RKO (cell line): ENCODE results near the gene TRMT61A.
"Not testable (repeated sequence)": the region's sequence is repeated elsewhere in the genome, so short reads cannot be mapped to it uniquely, and the experiment has no call there.

ENCODE experiments used
- DNase-seq: peaks from one replicate; pipeline ENCODE4 v3.0.0-alpha.2; 2016; ENCODE audit warnings: low spot score

The TRMT61A gene

DNA sequence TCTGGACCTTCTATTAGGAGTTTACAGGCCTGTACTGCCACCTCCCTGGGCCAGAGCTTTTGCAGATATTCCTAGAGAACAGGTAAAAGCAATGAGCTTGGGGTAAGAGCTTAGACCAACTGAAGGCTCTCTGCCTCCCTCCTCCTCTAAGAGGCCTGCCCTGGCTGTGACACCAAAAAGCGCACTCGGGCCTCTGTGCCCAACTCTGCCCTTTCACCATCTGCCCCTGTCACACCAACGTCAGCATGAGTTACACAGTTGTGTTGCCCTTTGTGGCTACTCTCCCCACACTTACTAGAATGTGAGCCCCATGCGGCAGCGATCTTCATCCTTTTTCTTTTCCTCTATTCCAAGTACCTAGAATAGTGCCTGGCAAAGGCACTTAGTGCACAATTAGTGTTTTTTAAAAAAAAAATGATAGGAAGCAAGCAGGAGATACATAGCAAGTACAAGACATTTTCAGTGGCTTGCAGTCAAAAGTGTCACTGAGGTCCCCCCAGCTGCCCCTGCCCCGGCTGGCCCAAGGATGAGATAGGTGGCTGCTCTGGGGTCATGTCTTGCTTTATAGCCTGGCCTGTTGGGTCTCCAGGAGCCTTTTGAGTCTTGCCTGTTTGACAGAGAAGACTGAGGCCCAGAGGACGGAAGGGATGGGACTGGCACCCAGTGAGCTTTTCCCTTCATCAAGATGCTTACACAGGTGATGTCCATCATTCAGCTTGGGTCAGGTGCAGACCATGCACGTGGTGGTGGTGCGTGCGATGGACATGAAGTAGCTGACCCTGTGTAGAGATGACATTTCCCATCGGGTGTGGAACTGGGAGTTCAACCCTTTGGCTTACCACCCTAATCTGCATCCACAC, 18.9 kb upstream of the TRMT61A start:
- DNase-seq: no peak

DNA sequence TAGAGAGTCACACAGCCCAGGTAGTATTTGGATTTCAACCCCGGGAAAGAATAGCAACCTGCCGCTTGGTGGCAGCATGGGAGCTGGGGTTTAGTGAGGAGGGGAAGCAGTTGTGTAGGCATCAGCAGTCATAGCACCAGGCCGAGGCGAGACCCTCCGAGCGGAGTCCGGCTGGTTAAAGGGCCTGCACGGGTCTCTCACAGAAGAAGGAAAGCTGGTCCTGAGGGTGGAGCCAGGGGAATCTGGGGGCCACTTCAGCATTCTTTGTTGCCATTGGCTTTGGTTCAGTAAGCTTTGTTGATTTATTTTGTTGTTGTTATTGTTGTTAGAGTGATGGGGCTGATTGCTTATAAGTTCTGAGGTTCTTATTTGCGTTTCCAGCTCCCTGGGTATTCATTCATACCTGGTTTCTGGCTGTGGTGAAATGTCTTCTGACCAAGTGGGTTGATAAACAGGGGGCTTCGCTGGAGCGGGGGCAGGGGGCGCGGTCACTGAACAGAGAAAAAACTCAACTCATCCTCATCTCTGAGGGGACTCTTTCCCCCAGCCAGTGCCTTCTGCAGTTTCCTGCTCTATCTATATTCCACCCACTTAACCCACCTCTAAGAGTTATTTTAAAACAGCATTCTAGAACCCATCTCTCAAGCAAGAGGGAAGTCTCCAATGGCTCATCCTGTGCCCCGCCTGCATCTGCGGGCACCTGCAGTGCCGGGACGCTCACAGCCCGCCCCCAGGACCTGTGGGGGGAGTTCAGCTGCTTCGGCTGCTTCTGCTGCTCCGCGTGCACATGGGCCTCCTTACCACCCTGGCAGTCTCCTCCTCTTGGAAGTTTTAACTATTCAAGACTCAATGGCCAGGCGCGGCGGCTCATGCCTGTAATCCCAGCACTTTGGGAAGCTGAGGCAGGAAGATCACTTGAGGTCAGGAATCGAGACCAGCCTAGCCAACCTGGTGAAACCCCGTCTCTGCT, 18.0 kb upstream of the TRMT61A start:
- DNase-seq: no peak

DNA sequence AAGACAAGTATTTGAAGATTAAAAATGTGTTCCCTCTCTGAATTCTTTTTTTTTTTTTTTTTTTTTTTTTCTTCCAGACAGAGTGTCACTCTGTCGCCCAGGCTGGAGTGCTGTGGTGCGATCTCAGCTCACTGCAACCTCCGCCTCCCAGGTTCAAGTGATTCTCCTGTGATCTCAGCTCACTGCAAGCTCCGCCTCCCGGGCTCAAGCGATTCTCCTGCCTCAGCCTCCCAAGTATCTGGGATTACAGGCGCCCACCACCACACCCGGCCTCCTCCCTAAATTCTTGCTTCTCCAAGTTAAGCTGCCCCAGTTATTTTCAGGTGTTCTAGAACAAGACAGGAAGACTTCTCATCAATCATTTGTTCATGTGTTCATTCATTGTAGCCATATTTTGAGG, 16.8 kb upstream of the TRMT61A start:
- not testable (repeated sequence) for DNase-seq

DNA sequence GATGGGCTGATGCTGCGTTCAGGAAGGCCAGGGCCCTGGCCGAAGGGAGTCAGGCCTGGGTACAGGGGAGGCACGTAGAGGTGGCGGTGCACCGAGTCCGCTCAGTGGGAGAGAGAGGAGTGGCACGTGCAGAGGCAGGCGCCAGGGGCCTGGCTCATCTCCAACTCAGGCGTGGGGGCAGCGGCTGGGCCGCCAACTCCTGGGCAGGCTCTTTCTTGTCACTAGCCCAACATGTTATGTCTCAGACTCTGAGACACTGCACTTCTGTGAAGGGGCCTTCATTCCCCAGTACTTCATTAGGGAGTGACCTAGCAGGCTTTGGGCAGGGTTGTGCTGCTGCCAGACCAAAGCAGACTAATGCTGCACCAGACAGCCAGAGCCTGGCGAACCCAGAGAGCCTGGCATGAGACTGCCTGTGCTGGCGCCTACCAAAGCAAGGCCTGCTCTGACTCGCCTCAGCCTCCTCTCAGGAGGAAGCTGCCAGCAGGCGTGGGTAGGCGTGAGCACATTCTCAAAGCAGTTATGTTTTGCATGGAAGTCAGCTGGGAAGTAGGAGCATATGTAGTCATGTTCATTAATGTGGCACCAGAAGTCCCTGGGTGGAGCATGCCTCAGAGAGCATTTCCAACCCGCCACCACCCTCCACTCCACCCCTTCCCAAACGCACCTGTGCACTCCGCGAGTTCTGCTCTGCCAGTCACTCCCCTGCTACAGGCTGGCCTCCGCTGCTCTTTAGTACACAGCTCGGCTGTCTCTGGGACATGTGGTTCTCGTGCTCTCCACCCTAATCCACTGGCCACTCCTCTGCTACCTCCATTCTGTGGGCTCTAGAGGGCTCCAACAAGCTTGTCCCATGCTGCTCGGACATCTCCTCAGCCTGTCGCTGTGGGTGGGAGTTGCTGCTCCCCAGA, 16.0 kb upstream of the TRMT61A start:
- peak; percentile 55 for DNase-seq

DNA sequence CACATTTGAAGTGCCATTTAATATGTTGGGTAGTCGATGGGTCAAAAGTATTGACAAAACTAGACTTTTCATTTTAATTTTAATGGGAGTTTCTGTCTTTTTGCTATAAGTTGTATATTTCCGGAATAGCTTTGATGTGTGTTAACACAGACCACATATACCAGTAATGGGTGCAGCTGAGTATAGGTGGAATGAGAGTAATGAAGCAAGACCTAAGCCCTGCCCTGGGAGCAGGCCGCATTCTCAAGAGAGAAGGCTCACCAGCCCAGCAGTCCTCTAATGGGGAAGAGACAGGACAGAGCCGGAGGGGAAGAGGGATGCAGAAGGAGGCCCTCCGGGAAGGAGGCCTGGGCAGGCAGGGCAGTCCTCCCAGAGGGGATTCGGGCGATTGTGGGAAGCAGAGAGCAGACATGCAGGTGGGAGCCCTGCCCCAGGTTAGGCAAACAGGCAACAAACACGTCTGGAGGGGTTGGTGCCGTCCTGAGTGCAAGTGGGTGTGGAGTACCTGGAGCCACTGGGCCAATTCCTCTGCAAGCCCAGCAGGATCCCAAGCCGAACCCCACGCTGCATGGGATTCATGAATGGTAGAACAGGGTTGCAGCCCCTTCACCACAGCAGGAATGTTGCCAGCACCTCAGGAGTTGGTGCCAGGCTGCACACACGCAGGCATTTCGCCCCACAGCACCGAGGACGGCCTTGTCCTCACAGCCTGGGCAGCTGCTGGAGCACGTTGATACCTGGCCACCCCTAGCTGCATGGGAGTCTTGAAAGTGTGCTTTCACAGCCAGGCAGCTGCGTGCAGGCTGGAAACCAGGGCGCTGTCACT, 14.2 kb upstream of the TRMT61A start:
- DNase-seq: no peak

DNA sequence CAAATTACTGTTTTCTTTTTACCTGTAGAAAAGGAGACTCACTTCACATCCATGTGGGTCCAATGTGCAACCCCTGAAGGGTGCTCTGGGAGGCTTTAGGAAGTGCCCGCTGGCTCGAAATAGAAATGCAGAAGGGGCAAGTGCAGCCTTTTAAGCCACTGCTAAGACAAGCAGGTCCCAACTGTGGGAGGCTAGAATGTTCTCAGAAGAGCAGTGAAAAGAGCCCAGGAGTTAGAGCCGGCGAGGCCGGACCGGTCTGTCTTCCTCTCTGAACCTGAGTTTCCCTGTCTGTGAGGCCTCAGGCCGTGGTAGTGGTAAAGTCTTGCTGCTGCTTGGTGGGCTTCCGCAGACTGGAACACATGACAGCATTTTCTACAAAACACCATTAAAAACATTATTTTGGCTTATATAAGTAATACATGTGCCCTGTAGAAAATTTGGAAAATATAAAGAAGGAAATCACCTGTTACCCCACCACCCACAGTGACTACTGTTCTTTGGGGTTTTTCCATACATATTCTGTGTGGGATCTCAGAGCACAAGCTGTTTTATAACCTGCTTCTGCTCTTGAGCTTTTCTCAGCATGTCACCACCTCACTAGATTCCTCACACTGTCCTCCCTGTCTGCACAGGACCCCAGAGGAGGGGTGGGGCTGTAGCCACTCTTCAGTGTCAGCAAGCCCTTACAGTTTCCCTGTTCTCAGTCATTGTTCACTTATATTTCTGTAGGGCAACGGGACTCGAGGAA, 12.4 kb upstream of the TRMT61A start:
- no peak for DNase-seq

DNA sequence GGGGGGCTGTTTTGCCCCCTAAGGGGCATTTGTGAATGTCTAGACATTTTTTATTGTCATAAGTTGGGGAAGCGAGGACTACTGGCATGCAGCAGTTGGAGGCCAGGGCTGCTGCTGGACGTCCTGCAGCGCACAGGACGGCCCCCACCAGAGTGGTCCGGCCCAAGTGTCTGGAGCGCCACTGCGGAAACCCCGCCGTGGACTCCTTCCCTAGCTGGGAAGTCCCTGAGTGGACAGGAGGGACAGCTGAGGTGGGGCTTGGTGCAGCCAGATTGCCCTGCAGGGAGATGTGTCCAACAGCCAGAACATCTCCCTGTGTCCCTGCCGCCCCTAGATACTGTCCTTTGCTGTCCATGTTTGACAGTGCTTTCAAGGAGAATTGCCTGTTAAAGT, 11.8 kb upstream of the TRMT61A start:
- DNase-seq: no peak

DNA sequence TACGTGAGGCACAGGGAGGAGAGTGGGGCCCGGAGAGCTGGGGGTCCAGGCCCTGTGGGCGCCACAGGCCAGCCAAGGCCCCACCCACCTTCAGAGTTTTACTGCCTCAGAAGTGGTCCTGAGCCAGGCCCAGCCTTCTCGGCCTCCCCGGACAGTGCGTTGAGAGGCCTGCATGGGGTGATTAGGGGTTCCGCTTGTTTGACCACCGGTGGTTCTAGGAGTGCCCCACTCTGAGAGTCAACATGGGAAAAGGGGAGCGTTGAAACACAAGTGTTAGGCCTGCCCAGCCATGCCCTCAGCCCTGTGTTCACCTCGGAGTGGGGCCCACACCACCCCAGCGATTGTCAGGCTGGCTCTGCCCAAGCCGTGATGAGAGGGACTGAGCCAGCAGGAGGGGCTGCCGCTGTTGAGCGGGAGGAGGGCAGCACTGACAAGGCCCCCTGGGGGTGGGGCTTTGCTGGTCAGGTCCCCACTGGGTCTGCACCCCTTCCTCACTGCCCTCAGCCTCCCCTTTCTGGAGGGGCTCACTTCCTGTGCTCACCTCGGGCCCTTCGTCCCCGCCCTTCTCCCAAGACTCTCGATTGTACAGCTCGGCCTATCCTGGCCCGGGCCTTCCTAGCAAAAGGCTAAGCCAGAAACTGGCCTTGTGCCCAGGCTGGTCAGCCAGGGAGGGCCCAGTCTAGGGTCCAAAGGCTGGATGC, 11.1 kb upstream of the TRMT61A start:
- DNase-seq: no peak

DNA sequence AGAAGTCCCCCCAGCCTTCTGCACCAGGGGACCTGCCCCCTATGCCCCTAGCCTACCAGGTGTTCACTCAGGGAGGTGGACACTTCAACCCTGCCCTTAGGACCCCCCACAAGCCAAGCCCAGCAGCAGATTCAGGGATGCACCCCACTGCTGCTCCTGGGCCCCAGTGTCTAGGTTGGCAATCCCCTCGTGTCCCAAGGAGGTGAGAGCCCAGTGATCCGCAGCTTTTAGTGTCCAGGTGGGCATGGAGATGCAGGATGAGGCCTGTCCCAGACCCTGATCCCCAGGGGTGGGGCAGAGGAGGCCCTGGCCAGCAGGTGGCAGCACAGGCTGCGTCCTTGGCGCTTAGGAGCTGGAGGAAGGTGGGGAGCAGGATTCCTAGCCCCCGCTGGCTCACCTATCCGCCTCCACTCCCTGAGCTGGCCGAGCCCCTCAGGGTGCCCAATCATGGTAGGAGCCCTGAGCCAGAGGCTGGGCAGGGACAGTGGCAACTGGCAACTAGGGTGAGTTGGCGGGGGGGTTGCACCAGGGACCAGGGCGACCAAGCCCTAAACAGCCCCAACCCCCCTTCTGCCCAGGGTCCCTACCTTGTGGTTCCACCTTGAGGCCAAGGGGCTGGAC, 10.5 kb upstream of the TRMT61A start:
- DNase-seq: peak; percentile 46

DNA sequence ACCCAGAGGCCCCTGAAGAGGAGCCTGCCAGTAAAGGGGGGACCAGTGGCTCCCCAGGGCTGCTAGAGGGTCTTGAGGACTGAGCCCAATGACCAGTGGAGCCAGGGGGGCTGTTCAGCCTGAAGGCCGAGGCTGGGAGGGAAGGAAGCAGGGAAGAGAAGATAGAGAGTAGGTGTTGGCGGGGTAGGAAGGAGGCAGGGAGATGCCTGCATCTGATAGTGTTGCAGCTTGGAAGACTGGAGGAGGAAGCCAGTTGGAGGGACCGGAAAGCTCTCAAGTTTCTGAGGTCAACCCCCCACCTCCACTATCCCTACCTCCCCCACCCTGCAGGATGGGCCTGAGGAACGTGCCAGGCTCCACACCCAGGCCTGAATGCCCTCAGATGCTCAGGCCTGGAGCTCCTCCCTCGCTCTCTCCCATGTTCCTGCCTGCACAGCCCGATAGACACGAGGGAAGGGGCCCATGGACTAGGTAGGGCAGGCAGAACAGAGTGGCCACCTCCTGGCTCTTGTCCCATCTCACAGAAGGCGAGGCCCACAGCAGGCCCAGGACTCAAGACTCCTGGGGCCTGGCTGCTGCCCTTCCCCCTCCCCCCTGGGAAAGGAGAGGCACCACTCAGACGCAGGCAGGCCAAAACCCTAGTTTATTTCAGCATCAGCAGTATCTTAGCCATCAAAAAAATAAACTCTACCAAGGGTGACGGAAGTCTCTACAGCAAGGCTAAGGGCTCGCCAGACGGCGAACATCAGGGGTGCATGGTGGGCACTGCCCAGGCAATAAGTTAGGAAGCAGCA, 9.8 kb upstream of the TRMT61A start:
- DNase-seq: no peak

DNA sequence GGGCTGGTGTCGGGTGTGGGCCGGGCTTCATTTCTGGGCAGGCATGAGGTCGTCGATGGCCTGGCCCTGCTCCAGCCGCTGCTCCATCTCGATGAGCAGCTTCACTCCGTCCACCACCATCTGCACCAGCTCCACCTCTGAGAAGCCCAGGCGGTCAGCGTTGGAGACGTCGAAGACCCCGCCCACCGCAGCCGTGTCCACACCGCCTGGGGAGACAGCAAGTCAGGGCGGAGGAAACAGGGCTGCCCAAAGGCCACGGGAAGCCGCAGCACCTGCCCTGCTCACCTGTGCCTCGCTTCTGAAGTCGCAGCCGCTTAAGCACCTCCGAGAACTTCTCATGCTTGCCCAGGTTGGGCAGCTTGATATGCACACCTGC, 9.2 kb upstream of the TRMT61A start:
- no peak for DNase-seq

DNA sequence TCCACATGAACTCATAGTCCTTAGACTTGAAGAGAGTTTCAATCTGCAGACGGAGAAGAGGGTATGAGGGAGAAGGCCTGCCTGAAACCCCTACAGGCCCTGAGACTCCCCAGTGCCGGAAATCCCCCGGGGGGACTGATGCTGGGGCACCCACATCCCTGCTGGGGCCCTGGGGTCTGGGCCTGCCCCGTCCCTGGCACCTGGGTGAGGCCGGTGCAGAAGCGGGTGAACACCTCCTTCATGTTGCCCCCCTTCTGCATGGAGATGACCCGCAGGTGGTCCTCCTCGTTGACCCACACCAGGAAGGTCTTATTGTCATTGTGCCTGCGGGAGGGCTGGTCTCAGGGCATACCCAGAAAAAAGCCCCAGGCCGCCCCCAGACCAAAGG, 8.7 kb upstream of the TRMT61A start:
- no peak for DNase-seq

DNA sequence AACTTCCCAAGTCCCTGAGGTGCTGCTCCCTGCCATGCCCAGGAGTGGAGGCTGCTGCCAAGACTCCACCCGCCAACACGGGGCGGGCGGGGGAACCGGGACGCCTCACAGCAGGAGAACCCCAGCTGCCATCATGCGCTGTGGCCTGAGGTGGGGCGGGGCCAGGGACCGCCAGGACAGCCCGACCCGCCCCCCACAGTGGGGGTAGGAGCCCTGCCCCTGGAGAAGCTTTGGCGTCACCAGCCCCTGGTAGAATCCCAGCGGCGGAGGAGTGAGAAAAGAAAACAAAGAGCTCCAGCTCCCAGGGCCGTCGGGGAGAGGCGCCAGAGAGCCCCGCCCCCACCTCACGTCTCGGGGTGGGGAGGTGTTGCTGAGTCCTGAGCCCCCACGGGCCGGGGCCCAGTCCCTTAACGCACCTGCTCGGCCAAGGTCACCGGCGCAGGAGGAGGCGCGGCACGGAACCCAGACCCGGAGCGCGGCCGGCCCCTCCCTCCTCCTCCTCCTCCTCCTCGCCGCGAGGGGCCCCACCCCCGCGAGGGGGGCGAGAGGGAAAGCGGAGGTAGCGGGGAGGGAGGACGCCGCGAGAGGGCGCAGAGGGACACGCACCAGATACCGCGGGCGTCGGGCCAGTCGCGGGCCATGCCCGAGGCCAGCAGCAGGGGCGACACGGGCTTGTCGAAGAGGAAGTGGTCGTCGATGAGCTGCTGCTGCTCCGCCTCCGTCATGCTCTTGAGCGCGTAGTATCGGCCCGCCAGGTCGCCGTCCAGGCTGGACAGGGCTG, 8.1 kb upstream of the TRMT61A start:
- DNase-seq: peak; percentile 64

DNA sequence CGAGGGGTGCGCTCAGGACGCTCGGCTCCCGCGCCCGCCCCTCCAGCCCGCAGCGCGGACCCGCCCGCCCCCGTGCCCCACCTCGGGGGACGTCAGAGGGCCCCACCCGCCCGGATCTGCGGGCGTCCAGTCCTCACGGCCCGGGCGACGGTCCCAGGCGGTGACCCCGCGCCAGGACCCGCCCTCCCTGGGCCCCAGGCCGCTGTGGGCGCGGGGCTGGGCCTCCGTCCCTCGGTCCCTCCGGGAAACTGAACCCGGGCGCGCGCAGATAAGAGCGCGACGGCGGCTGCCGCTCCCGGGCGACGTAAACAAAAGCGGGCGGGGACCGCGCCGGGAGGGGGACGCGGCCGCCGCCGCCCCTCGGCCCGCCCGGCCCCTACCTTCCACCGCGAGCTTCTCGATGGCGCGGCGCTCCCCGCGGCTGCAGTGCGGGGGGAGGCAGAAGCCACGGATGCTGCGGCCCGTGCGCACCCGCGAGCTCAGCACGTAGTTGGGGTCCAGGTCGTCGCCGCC, 7.5 kb upstream of the TRMT61A start:
- no peak for DNase-seq

DNA sequence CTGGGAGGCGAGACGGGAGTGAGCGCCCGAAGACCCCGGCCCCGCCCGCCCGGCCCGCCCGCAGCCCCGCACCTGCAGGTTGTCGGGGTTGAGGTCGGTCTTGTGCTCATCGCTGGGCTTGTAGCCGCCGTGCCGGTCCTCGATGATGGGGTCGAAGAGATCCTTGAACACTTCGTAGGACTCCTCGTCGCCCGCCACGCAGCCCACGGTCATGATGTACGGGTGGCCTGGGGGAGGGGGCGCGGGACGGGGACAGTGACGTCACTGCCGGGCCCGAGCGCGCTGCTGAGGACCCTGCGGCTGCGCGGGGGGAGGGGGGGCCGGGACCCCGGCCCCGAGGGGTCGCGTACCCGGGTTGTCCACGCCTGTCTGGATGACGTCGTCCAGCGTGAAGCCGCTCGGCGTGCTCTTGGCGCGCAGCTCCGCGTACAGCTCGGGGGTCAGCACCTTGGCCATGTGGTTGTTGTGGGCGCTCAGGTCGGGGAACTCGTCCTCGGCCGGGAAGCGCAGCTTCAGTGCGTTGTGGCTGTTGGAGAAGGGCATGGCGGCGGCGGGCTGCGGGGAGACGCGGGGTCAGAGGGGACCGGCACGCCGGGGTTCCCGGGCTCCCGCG, 6.9 kb upstream of the TRMT61A start:
- DNase-seq: no peak

DNA sequence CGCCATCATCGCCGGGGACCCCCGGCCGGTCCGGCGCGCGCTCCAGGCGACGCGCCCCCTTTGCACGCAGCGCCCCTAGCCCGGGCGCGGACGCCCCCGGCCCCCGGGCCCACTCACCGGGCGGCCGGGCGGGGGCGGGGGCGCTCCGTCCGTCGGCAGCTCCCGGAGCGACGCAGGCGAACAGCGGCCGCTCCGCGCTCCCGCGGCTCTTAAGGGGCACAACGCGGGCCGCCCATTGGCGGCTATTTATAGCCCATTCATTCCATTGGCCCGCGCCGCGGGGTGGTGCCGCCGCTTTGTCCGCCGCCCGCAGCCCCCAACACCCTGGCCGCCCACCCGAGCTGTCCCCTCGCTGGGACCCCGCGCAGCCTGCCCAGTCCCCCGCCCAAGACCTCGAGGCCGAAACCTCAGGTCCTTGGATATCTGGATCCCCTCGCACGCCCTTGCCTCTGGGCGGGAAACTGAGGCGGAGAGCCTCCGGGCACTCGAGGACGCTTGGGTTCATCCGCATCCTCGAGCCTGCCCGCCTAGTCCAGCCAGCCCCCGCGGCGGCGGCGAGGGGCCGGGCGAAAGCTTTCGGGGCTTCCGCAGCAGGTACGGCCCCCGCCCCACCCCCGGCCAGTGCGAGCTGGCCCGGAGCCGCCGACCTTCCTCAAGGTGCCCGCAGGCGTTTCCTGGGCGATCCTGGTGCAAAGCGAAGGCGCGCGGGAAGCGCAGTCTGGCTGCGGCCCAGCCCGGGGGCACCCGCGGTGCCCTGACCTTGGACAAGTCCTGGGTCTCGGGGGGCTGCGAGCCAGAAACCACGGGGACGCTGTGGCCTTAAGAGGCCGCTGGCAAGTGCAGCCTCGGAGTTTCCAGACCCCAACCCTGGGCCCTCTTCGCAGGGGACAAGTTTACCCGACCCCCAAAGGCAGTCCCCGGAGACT, 6.1 kb upstream of the TRMT61A start, which contains the start of gene CKB:
TSS of gene CKB (minus strand) at position 182 of the 926 bp plus-strand sequence. CDS start 337 bp downstream, outside the sequence.
- no peak for DNase-seq
